SKM-1 treated with dmso at 0.1 percent for 144 hours (cell line): Measurements from ENCODE around the gene SORT1.
"Not testable (repeated sequence)": the region's sequence is repeated elsewhere in the genome, so short reads cannot be mapped to it uniquely, and the experiment has no call there.

ENCODE experiments used
- DNase-seq: peaks from one replicate; lab custom pipeline; 2025; ENCODE audit not compliant: unreplicated experiment; lab: John Stamatoyannopoulos, UW

SORT1 gene

GRCh38 chr1:109397581-109398342 lies at the start of gene SORT1:
SORT1 (minus strand) TSS chr1:109397918; CDS start chr1:109397892, 26 bp downstream.
- DNase-seq = no peak

DNA sequence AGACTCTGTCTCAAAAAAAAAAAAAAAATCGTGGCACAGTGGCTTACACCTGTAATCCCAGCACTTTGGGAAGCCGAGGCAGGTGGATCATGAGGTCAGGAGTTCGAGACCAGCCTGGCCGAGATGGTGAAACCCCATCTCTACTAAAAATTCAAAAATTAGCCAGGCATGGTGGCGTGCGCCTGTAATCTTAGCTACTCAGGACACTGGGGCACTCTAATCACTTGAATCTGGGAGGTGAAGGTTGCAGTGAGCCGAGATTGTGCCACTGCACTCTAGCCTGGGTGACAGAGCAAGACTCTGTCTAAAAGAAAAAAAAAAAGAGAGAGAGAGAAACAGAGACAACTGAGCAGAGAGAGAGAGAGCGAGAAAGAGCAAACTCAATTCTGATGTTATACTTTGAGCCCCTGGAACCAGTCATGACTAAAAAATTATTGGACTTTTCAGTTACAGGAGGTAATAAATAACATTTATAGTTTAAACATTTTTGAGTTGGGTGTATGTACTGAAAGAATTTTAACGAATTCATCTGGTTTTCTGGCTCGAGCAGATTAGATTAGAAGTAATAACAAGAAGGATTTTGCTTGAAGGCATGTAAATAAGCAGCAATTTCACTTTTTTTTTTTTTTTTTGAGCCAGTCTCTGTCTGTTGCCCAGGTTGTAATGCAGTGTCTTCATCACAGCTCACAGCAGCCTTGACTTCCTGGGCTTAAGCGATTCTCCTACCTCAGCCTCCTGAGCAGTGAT lies 48.4 kb upstream of the SORT1 start:
- not testable (repeated sequence) for DNase-seq

GRCh38 chr1:109444346-109444745 lies 46.6 kb upstream of the SORT1 start:
- DNase-seq = no peak

GRCh38 chr1:109443476-109443875 lies 45.8 kb upstream of the SORT1 start:
- DNase-seq = no peak

- no peak for DNase-seq
Observed at GRCh38 chr1:109441069-109441468, 43.4 kb upstream of the SORT1 start.

- DNase-seq = no peak
Observed at GRCh38 chr1:109438798-109439297, 41.1 kb upstream of the SORT1 start.

GRCh38 chr1:109434484-109434883 lies 36.8 kb upstream of the SORT1 start:
- DNase-seq = no peak

- no peak for DNase-seq
Observed at GRCh38 chr1:109433322-109433721, 35.6 kb upstream of the SORT1 start.

- DNase-seq = no peak
Observed at GRCh38 chr1:109432336-109432735, 34.6 kb upstream of the SORT1 start.

DNA sequence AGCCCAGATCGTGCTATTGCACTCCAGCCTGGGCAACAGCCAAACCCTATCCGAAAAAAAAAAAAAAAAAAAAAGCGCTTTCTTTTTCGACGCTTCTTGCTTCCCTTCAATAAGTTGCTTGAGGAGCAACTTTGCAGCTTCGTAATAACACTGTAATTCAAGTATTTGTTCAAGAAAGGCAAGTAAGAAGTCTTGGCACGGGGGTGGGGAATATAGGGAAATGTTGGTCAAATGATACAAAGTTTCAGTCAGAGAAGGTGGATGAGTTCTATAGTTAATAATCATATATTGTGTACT lies 29.4 kb upstream of the SORT1 start:
- no peak for DNase-seq

DNA sequence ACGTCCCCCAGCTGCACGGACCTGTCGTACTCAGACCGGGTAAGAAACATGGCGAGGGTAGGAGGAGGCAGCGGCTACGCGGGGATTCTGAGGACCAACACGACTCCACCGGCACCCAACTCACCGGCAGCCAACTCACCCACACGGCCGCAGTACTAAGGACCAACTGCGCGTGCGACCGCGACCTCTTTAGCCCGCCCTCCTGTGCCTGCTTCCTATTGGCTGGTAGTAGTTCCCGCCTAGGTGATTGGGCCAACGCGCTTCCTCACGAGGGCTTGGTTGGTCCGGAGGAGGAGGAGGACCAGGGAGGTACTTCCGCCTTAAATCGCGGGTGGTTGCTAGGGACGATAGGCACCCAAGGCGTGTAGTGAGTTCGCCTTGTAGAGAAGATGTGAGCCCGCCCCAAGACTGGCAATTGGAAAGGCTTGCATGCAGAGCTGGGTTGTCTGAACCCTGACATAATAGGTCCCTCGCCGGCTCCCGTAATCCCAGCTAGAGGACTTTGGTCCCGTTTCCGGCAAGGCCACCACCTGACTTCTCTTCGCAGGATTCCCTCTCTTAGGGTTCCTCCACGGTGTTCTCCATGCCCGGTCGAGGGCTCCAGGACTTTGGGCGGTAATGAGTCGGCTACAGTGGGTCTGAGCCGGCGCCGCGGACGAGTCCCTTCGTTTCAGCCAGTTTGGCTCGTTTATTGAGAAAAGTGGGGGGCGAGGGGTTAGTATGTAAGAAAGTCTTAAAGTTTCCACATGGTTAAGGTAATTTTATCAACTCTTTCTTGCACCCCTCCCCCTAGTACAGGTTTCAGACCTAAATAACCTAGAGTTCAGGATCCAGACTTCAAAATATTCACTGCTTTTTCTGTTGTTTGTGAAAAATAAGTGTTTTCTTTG lies 28.8 kb upstream of the SORT1 start, which contains the start of gene PSMA5:
TSS of gene PSMA5 (minus strand) at position 168 of the 890 bp plus-strand sequence. CDS start at position 50, 118 bp downstream.
- DNase-seq = peak; percentile 98

GRCh38 chr1:109425391-109426280 lies 27.9 kb upstream of the SORT1 start:
- peak; percentile 42 for DNase-seq

GRCh38 chr1:109423498-109423897 lies 25.8 kb upstream of the SORT1 start:
- no peak for DNase-seq

DNA sequence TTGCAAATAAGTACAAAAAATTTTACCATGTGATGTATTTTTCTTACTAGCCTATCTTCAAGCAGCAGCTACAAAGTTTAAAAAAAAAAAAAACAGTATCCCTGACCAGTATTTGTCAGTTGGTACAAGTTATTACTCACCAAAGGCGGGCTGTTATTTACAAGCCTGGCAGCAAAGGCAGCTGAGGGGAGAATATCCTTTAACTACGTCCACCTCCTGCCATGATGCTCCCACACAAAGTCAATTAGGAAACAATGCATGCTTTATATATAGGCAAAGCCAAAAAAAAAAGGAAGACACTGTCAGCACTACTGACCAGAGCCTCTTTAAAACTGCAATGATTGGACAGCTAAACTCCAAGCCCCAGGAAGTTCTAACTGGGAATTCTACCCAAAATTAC lies 14.8 kb upstream of the SORT1 start:
- DNase-seq = no peak

DNA sequence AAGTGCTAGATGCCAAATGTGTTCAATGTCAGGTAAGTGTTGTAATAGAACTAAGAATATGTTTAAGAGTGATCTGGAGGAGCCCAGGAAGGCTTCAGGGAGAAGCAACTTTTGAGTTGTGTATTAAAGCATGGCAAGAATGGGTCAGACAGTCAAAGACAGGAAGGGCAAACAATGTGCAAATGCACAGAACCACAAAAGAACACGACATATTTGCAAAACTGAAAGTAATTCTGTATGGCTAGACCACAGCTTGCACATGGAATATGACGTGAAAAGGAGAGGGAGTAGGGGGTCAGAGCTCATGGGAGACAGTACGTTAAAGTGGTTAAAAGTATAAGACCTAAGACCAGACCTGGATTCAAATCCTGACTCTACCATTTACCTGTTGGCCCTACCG lies 7.1 kb upstream of the SORT1 start:
- no peak for DNase-seq

- no peak for DNase-seq
Observed at GRCh38 chr1:109402025-109402424, 4.3 kb upstream of the SORT1 start.

DNA sequence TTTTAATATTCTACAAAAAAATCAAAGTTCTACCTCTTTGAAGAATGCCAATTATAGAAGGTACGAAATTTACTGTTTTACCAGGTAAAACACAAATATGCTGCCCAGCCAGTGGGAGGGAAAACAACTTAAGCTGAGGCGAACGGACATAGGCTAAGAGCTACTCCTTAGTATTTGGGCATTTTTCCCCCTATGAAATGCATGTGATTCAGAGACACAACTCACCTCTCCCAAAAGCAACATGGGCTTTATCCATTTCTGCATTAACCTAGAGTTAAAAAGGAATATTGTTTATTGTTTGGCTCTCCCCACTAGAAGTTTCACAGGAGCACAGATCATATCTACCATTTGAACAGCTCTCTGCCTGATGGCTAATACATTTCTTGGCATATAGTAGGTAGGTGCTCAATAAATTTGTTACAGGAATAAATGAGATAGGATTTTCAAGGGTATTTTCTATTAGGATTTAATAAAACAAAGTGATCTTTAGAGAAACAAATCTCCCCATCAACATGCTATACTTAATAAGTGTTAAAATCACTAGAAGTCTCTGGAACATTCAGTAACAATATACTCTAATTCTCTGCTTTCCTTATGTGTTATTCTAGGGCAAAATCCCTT lies 2.4 kb upstream of the SORT1 start:
- no peak for DNase-seq

- DNase-seq = peak; percentile 43
Observed at GRCh38 chr1:109399326-109399957, 1.7 kb upstream of the SORT1 start.
